HFFc6 (cell line): ENCODE measurements around the gene AGT. TPM values are rescaled to one million over a fixed set of nuclear protein-coding genes. Genes with fewer than 3 reads are reported as not detected.

ENCODE experiments used
- DNase-seq: peaks from one replicate; pipeline ENCODE4 v3.0.0-alpha.2; 2018
- H3K27ac Mint-ChIP-seq: 2 replicates; pipeline ENCODE4 v1.8.0; 2020; ENCODE audit warnings: mild to moderate bottlenecking, mixed read lengths
- H3K27me3 Mint-ChIP-seq: 2 replicates; pipeline ENCODE4 v1.8.0; 2021; ENCODE audit warnings: mild to moderate bottlenecking, moderate library complexity, mixed read lengths; ENCODE audit not compliant: insufficient read depth
- H3K36me3 Mint-ChIP-seq: 2 replicates; pipeline ENCODE4 v1.8.0; 2021; ENCODE audit warnings: low read depth, mixed read lengths
- H3K4me1 Mint-ChIP-seq: 2 replicates; pipeline ENCODE4 v1.8.0; 2020; ENCODE audit warnings: low read depth, mixed read lengths
- H3K4me3 Mint-ChIP-seq: 2 replicates; pipeline ENCODE4 v1.8.0; 2020; ENCODE audit warnings: mild to moderate bottlenecking, moderate library complexity, mixed read lengths
- H3K9me3 Mint-ChIP-seq: 2 replicates; pipeline ENCODE4 v1.8.0; 2020; ENCODE audit warnings: mild to moderate bottlenecking, mixed read lengths
- CTCF ChIP-seq: fragments of 200-600 bp; sonication (generic); IDR thresholded peaks from 2 replicates; pipeline ENCODE4 v1.5.0; 2021; ENCODE audit warnings: antibody characterized with exemption, mild to moderate bottlenecking
- total RNA-seq, 6 experiments: library from RNA; stranded (reverse); fragmentation: NEBNext Ultra II Directional; extraction: Animal tissue kit (Norgen Biotek cat#: 25700); gene quantifications; 2 replicates in 1 of 6; 3 replicates in 5 of 6; pipeline ENCODE4 v1.2.3, GENCODE V29; 2021

AGT gene
- total RNA-seq, 6 experiments from 2014 or later = 0.09 to 0.19 (median 0.13) TPM; not detected in 2

GRCh38 chr1:230690101-230690500, 23.8 kb downstream of the AGT start:
- no peaks in the 10 kb centered on the region for H3K4me1 Mint-ChIP-seq
- H3K27ac Mint-ChIP-seq = no peak overlapping the region
- no peak for DNase-seq
- no peaks in the 10 kb centered on the region for H3K27me3 Mint-ChIP-seq
- H3K36me3 Mint-ChIP-seq = peaks cover 13% of the 10 kb centered on the region
- H3K4me3 Mint-ChIP-seq = no peak overlapping the region
- no peak for TF ChIP-seq CTCF
- no peaks in the 10 kb centered on the region for H3K9me3 Mint-ChIP-seq

GRCh38 chr1:230686747-230687146, 27.2 kb downstream of the AGT start:
- H3K4me3 Mint-ChIP-seq = no peak overlapping the region
- no peaks in the 10 kb centered on the region for H3K9me3 Mint-ChIP-seq
- no peak overlapping the region for H3K27ac Mint-ChIP-seq
- no peaks in the 10 kb centered on the region; the same call in 1 of the 2 replicates for H3K27me3 Mint-ChIP-seq
- peaks cover 9% of the 10 kb centered on the region for H3K36me3 Mint-ChIP-seq
- peaks cover 19% of the 10 kb centered on the region for H3K4me1 Mint-ChIP-seq
- no peak for DNase-seq
- no peak for TF ChIP-seq CTCF

GRCh38 chr1:230684998-230685397, 28.9 kb downstream of the AGT start:
- Mint-ChIP-seq H3K4me1 (peaks cover 24% of the 10 kb centered on the region), H3K9me3 (no peaks in the 10 kb centered on the region), H3K27me3 (no peaks in the 10 kb centered on the region; the same call in 1 of the 2 replicates), H3K4me3 (no peak overlapping the region), H3K27ac (no peak overlapping the region), H3K36me3 (peaks cover 9% of the 10 kb centered on the region)
- TF ChIP-seq CTCF = no peak
- DNase-seq = no peak

- H3K9me3 Mint-ChIP-seq = no peaks in the 10 kb centered on the region
- no peak overlapping the region for H3K27ac Mint-ChIP-seq
- no peak for TF ChIP-seq CTCF
- H3K27me3 Mint-ChIP-seq = no peaks in the 10 kb centered on the region; the same call in 1 of the 2 replicates
- DNase-seq = no peak
- no peak overlapping the region for H3K4me3 Mint-ChIP-seq
- H3K4me1 Mint-ChIP-seq = peaks cover 24% of the 10 kb centered on the region
- peaks cover 9% of the 10 kb centered on the region for H3K36me3 Mint-ChIP-seq
Observed at GRCh38 chr1:230684146-230684545, 29.8 kb downstream of the AGT start.

GRCh38 chr1:230682882-230683610, 30.9 kb downstream of the AGT start:
- H3K9me3 Mint-ChIP-seq = no peaks in the 10 kb centered on the region
- H3K4me1 Mint-ChIP-seq = peaks cover 24% of the 10 kb centered on the region
- DNase-seq = peak; percentile 59
- peaks cover 8% of the 10 kb centered on the region for H3K36me3 Mint-ChIP-seq
- no peak for TF ChIP-seq CTCF
- H3K27ac Mint-ChIP-seq = peak overlapping the region; percentile 81
- H3K4me3 Mint-ChIP-seq = no peak overlapping the region
- H3K27me3 Mint-ChIP-seq = no peaks in the 10 kb centered on the region; the same call in 1 of the 2 replicates
